ENCODE results near the gene SPAG9.
A peak's percentile ranks its signal among the peaks of the same experiment; 100 is the strongest.

Gene SPAG9

DNA sequence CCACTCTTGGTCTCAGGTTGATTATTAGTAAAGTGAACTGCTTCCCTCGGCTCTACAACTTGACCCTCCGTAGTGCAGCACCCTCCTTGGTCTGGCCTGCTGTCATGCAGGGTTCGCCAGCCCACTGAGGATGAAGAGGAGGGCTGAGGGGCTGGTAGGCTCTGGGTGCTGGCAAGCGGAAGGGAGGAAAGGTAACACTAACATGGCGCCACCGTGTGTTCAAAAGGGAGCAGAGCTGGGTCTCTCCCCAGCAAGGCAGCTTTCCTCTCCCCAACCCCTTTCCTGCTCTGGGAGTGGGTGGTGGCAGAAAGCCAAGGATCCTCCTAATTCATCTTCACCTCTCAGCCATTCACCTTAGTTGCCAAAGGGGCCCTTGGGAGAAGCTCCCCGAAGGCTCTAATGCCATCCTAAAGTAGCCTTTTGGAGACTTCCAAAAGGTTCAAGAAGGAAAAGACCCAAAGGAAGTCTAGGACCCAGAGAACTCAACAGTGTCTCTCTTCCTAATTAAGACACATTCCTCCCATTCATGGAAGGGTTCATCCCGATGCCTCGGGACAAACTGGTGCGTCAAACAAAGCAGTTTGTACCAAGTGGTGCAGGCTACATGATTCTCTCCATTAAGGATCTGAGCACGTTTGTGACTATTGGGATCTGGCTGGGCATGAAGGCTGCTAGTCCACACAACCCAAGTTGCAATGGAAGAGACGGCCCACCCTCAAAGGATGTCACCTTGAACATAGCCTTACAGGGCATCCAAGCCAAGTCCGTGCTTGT is 163.7 kb downstream of the SPAG9 start:
- H3K4me2 ChIP-seq (ENCODE audit: insufficient read depth, low read length), result no peak overlapping the region
- no peak overlapping the region for H3K27ac ChIP-seq (ENCODE audit: low read length)
- peaks cover 8% of the 10 kb centered on the region; the same call in 1 of the 2 replicates for H3K4me1 ChIP-seq (ENCODE audit: insufficient read depth, low read length)
- H3K36me3 ChIP-seq (ENCODE audit: insufficient read depth, low read length), result peaks cover 8% of the 10 kb centered on the region; the same call in 1 of the 2 replicates
- H3K4me3 ChIP-seq (ENCODE audit: low read depth in 1 of 2, low read length in 2 of 2), result no peak overlapping the region
- H3K27me3 ChIP-seq (ENCODE audit: insufficient read depth, low read length, poor library complexity), result no peaks in the 10 kb centered on the region
- no peak overlapping the region for H3K9ac ChIP-seq (ENCODE audit: low read depth, low read length)
- TF ChIP-seq EZH2 (IDR thresholded peaks at IDR 0.05; ENCODE audit: borderline replicate concordance, low read depth, low read length, severe bottlenecking), result no peak
- TF ChIP-seq, protein P1, sequence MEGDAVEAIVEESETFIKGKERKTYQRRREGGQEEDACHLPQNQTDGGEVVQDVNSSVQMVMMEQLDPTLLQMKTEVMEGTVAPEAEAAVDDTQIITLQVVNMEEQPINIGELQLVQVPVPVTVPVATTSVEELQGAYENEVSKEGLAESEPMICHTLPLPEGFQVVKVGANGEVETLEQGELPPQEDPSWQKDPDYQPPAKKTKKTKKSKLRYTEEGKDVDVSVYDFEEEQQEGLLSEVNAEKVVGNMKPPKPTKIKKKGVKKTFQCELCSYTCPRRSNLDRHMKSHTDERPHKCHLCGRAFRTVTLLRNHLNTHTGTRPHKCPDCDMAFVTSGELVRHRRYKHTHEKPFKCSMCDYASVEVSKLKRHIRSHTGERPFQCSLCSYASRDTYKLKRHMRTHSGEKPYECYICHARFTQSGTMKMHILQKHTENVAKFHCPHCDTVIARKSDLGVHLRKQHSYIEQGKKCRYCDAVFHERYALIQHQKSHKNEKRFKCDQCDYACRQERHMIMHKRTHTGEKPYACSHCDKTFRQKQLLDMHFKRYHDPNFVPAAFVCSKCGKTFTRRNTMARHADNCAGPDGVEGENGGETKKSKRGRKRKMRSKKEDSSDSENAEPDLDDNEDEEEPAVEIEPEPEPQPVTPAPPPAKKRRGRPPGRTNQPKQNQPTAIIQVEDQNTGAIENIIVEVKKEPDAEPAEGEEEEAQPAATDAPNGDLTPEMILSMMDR (IDR thresholded peaks at IDR 0.05; ENCODE audit: borderline replicate concordance, extremely low read depth, low read length, poor library complexity, severe bottlenecking), result peak; percentile 86
- ATAC-seq (ENCODE audit: insufficient read depth, low read depth), result peak; percentile 89
- H3K79me2 ChIP-seq (ENCODE audit: insufficient read depth, low read length), result no peaks in the 10 kb centered on the region
- H4K20me1 ChIP-seq (ENCODE audit: insufficient read depth, low read length), result peaks cover 4% of the 10 kb centered on the region; the same call in 1 of the 2 replicates
- no peak overlapping the region for H2AFZ ChIP-seq (ENCODE audit: low read depth, low read length)
- H3K9me3 ChIP-seq (ENCODE audit: insufficient read depth, low read length, severe bottlenecking), result no peaks in the 10 kb centered on the region
- DNase-seq, result peak; percentile 65

DNA sequence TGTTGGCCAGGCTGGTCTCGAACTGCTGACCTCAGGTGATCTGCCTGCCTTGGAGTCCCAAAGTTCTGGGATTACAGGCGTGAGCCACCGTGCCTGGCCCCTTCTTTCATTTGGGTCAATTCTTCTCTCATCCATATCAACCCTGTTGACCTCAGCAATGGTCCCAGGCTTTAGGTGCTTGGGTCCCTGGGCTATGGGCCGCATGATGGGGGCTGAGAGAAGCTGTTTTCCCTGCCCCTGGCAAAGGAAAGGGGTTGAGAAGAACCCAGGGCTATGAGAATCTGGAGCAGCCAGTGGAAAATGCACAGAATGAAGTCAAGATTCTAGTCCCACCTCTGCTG is 164.3 kb downstream of the SPAG9 start:
- H3K36me3 ChIP-seq (ENCODE audit: insufficient read depth, low read length), result peaks cover 2% of the 10 kb centered on the region; the same call in 1 of the 2 replicates
- ATAC-seq (ENCODE audit: insufficient read depth, low read depth) (no peak), DNase-seq (no peak)
- H3K9me3 ChIP-seq (ENCODE audit: insufficient read depth, low read length, severe bottlenecking), result no peaks in the 10 kb centered on the region
- H3K79me2 ChIP-seq (ENCODE audit: insufficient read depth, low read length), result no peaks in the 10 kb centered on the region
- no peak overlapping the region for H2AFZ ChIP-seq (ENCODE audit: low read depth, low read length)
- peaks cover 4% of the 10 kb centered on the region; the same call in 1 of the 2 replicates for H4K20me1 ChIP-seq (ENCODE audit: insufficient read depth, low read length)
- H3K27me3 ChIP-seq (ENCODE audit: insufficient read depth, low read length, poor library complexity), result no peaks in the 10 kb centered on the region
- H3K9ac ChIP-seq (ENCODE audit: low read depth, low read length), result no peak overlapping the region
- no peak overlapping the region for H3K27ac ChIP-seq (ENCODE audit: low read length)
- no peak overlapping the region for H3K4me2 ChIP-seq (ENCODE audit: insufficient read depth, low read length)
- H3K4me3 ChIP-seq (ENCODE audit: low read depth in 1 of 2, low read length in 2 of 2), result no peak overlapping the region
- TF ChIP-seq, protein P1 (IDR thresholded peaks at IDR 0.05; ENCODE audit: borderline replicate concordance, extremely low read depth, low read length, poor library complexity, severe bottlenecking), result no peak
- TF ChIP-seq EZH2 (IDR thresholded peaks at IDR 0.05; ENCODE audit: borderline replicate concordance, low read depth, low read length, severe bottlenecking), result no peak
- peaks cover 8% of the 10 kb centered on the region; the same call in 1 of the 2 replicates for H3K4me1 ChIP-seq (ENCODE audit: insufficient read depth, low read length)

DNA sequence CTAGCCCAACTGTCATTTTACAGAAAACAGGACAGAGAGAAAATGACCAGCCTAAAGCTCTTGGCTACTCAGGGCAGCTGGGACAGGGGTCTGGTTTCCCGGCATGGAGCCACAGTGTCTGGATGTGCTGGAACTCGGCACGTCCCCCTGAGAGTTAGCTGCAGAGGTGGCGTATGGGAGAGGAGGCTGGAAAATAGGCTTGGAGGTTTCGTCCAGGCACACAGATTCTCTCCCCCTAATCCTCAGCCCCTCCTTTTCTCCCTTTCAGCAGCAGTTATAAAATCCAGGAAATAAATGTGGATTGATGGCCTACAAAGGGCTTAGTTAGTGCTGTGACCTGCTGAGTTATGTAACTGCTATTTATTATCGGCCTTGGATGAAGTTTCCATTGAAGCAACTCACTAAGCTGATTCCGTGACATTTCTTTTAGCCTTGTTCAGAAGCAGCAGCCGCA is 165.0 kb downstream of the SPAG9 start:
- H3K36me3 ChIP-seq (ENCODE audit: insufficient read depth, low read length), result no peaks in the 10 kb centered on the region
- H3K27ac ChIP-seq (ENCODE audit: low read length), result no peak overlapping the region
- TF ChIP-seq, protein P1 (IDR thresholded peaks at IDR 0.05; ENCODE audit: borderline replicate concordance, extremely low read depth, low read length, poor library complexity, severe bottlenecking), result no peak
- no peak for TF ChIP-seq EZH2 (IDR thresholded peaks at IDR 0.05; ENCODE audit: borderline replicate concordance, low read depth, low read length, severe bottlenecking)
- H4K20me1 ChIP-seq (ENCODE audit: insufficient read depth, low read length), result peaks cover 6% of the 10 kb centered on the region; the same call in 1 of the 2 replicates
- no peak overlapping the region for H3K4me3 ChIP-seq (ENCODE audit: low read depth in 1 of 2, low read length in 2 of 2)
- no peak for DNase-seq
- no peak overlapping the region for H3K9ac ChIP-seq (ENCODE audit: low read depth, low read length)
- peaks cover 8% of the 10 kb centered on the region; the same call in 1 of the 2 replicates for H3K4me1 ChIP-seq (ENCODE audit: insufficient read depth, low read length)
- no peak overlapping the region for H2AFZ ChIP-seq (ENCODE audit: low read depth, low read length)
- H3K27me3 ChIP-seq (ENCODE audit: insufficient read depth, low read length, poor library complexity), result no peaks in the 10 kb centered on the region
- no peaks in the 10 kb centered on the region for H3K9me3 ChIP-seq (ENCODE audit: insufficient read depth, low read length, severe bottlenecking)
- no peaks in the 10 kb centered on the region for H3K79me2 ChIP-seq (ENCODE audit: insufficient read depth, low read length)
- no peak for ATAC-seq (ENCODE audit: insufficient read depth, low read depth)
- no peak overlapping the region for H3K4me2 ChIP-seq (ENCODE audit: insufficient read depth, low read length)

Data from DND-41 (cell line).